Stimulated activated CD8-positive, alpha-beta memory T cell treated with anti-CD3 and anti-CD28 coated beads, Interleukin-15, amount 100 ng/mL, for 24 hours (primary cell): ENCODE results near the gene NCOA6.
"Not testable (repeated sequence)": the region's sequence is repeated elsewhere in the genome, so short reads cannot be mapped to it uniquely, and the experiment has no call there.

ENCODE experiments used
- DNase-seq: peaks from one replicate; pipeline ENCODE4 v3.0.0-alpha.2; 2020; ENCODE audit warnings: low read depth

The NCOA6 gene

DNA sequence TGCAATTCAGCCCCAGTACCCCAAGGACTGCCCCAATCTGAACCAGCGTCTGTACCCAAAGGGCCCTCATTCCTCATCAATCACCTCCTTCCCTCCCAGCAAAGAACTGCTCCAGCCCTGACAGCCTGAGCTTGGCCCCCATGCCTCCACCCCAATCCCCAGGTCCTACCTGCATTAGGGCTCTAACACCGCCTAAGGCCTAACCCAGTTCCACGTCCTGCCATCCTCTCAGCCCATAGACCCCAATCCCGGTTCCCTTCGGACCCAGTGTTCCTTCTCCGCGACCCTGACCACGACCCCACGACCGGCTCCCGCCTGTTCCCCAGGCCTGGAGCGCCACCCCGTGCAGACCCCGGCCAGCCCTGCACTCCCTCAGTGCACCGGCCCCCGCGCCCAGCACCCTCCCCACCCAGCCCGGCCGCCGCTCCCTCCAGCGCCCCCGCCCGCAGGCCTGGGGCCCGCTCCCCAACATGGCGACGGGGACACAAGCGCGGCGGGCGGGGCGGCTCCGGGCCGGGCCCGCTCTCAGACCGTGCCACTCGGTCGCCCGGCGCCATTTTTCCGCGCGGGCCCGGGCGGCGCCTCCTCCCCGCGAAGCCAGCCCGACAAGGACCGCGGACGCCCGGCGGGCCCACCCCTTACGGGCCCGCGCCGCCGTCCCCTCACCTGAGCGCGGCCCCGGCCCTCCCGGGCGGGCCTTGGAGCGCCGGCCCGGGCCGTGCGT lies 483 bp downstream of the NCOA6 start:
- DNase-seq: peak; percentile 32

GRCh38 chr20:34824452-34824805 lies 1.0 kb downstream of the NCOA6 start:
- peak; percentile 27 for DNase-seq

- no peak for DNase-seq
These were observed 1.4 kb downstream of the NCOA6 start for GRCh38 chr20:34824026-34824425.

DNA sequence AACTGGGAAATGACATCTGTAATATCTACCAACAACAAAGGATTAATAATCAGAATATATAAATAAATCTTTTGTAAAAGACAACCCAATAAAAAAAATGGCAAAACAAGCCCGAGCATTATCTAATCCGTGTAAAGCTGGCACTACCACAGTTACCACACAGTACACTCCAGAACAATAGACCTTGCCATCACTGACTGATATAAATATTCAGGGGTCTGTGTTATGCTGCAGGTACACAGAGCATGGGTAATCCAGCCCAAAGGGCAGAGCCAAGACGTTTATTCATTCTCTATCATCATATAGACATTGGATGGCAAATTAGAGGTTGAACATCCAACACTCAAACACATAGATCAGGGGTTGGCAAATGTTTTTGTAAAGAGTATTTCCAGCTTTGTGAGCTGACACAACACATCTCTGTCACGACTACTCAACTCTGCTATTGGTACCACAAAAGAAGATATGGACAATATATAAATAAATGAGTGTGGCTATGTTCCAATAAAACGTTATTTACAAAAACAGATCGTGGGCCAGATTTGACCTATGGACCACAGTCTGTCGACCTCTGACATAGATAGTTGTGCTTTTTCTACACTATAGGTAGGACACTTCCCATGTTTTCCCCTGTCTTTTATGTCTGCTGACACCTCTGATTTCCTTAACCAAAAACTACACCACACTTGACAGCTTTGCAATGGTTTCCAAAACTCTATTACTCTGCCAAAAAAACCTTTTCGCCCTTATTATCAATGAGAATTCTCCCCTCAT lies 4.5 kb downstream of the NCOA6 start:
- no peak for DNase-seq

- no peak for DNase-seq
These were observed 7.7 kb downstream of the NCOA6 start for GRCh38 chr20:34817801-34818200.

GRCh38 chr20:34817072-34817471 lies 8.4 kb downstream of the NCOA6 start:
- no peak for DNase-seq

GRCh38 chr20:34815636-34816035 lies 9.8 kb downstream of the NCOA6 start:
- DNase-seq: no peak

DNA sequence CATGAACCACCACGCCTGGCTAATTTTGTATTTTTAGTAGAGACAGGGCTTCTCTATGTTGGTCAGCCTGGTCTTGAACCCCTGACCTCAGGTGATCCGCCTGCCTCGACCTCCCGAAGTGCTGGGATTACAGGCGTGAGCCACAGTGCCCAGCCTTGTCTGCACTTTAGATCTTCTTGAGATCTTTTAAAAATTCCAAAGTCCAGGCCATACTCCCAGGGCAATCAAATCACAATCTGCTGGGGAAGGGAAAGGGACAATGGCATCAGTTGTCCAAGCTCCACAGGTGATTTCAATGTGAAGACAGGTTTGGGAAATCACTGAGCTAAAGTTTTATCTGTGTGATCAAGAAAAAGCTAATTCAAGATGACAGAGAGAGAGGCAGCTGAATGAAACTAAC lies 16.9 kb downstream of the NCOA6 start:
- DNase-seq: no peak

DNA sequence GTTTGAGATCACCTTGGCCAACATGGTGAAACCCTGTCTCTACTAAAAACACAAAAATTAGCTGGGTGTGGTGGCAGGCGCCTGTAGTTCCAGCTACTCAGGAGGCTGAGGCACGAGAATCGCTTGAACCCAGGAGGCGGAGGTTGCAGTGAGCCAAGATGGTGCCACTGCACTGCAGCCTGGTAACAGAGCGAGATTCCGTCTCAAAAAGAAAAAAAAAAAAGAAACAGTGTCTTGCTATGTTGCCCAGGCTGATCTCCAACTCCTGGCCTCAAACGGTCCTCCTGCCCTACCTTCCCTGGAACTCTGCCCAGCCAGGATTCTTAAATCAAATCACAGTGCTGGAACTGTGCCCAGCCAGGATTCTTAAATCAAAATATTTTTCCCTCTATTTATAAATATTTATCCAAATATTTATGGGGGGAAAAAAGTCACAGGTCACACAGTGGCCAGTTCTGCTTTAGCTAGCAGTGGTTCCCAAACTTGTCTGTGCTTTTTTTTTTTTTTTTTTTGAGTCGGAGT lies 17.4 kb downstream of the NCOA6 start:
- not testable (repeated sequence) for DNase-seq

- DNase-seq: no peak
These were observed 19.2 kb downstream of the NCOA6 start for GRCh38 chr20:34806255-34806654.

DNA sequence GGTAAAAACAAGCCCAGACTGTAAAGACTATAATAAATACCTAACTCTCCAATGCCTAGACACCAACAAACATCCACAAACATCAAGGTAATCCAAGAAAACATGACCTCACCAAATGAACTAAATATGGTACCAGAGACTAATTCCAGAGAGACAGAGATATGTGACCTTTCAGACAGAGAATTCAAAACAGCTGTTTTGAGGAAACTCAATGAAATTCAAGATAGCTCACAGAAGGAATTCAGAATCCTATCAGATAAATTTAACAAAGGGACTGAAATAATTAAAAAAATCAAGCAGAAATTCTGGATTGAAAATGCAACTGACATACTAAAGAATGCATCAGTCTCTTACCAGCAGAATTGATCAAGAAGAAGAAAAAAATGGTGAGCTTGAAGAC lies 26.6 kb downstream of the NCOA6 start:
- no peak for DNase-seq

- DNase-seq: no peak
These were observed 27.1 kb downstream of the NCOA6 start for GRCh38 chr20:34798328-34798727.

DNA sequence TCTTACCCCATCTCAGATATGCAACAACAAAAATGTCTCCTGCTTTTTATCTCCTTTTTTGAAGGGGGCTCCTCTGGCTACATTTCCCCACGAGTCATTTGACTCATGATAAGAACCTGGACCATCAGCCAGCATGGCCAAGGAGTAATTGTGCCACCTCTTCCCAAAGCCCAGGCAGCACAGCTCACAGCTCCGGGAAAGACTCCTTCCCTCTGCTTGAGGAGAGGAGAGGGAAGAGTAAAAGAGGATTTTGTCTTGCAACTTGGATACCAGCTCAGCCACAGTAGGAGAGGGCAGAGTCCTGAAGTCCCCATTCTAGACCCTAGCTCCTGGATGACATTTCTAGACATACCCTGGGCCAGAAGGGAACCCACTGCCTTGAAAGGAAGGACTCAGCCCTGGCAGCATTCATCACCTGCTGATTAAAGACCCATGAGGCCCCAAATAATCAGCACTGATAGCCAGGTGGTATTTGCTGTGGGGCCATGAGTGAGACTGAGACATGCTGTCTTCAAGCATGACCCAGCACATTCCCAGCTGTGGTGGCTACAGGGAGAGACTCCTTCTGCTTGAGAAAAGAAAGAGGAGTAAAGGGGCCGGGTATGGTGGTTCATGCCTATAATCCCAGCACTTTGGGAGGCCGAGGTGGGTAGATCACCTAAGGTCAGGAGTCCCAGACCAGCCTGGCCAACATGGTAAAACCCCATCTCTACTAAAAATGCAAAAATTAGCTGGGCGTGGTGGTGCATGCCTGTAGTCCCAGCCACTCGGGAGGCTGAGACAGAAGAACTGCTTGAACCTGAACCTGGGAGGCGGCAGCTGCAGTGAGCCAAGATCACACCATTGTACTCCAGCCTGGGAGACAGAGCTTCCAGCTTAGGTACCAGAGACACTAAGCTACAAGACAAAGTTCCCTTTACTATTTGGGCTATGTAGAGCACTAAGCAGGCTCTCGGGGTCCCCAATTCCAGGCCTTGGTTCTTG lies 28.1 kb downstream of the NCOA6 start:
- no peak for DNase-seq

DNA sequence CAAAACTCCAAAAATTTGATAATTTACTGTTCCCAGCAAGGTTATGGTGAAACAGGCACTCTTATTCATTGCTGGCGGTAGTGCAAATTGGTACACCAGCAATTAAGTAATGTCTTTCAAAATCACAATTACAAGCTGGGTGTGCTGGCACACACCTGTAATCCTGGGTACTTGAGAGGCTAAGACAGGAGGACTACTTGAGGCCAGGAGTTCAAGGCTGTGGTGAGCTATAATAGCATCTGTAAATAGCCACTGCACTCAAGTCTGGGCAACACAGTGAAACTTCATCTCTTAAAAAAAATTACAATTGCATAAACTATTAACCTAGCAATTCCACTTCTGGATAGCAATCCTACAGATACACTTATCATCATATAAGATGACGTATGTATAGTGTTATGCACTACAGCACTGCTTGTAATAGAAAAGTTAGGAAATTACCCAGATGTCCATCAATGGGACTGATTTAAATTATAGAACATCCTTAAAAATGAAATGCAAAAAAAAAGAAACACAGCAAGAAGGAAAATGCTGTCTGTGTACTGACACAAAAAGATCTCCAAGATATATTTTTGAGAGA lies 31.4 kb downstream of the NCOA6 start:
- no peak for DNase-seq

DNA sequence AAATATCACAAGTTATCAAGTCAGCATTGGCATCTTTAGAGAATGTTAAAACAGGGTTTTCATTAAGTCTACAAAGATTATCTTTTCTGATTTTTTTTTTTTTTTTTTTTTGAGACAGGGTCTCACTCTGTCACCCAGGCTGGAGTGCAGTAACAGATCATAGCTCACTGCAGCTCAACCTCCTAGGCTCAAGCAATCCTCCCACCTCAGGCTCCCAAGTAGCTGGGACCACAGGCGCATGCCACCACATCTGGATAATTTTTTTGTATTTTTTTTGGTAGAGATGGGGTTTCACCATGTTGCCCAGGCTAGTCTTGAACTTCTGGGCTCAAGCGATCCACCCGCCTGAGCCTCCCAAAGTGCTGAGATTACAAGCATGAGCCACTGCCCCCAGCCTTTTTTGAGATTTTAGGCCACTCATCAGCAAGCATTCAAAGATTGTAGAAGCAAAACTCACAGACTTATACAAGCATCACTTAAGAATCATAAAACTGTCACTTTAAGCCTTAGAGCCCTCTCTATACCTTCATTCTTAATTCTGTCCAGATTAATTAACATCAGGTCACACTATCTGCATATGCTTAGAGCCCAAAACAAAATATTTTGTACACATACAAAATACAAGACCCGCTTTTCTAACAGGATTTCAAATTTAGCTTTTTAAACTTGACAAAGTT lies 32.6 kb downstream of the NCOA6 start:
- DNase-seq: no peak

GRCh38 chr20:34791289-34792020 lies 34.0 kb downstream of the NCOA6 start:
- no peak for DNase-seq

GRCh38 chr20:34781220-34781619 lies 44.2 kb downstream of the NCOA6 start:
- no peak for DNase-seq

GRCh38 chr20:34780291-34780690 lies 45.2 kb downstream of the NCOA6 start:
- not testable (repeated sequence) for DNase-seq

GRCh38 chr20:34776177-34776576 lies 49.3 kb downstream of the NCOA6 start:
- DNase-seq: no peak

GRCh38 chr20:34774886-34775285 lies 50.6 kb downstream of the NCOA6 start:
- DNase-seq: no peak

DNA sequence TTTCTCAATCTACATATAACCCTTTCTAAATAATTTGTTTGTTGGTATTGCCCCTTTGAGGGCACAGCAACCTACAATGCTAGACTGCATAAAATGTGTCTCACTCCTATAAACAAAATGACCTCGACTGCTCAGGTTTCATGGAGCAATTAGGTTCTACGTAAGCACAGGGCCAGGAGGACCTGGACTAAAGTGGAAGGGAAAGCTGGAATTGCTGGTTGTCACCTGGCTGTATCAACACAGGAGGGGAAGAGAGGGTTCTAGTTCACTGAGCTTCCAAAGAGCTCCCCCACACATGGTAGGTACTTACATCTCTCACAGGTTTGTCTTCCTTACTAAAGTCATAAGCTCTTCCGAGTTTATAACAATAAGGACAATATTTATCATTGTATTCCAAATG lies 51.0 kb downstream of the NCOA6 start:
- DNase-seq: no peak
